Neuronal stem cell (in vitro differentiated cells): ENCODE data around the gene PARVA.

Experiments used
- DNase-seq: peaks from one replicate; pipeline ENCODE4 v3.0.0-alpha.2; 2013; ENCODE audit warnings: low spot score
- H2AFZ ChIP-seq: one replicate; pipeline ENCODE4 v1.6.1; 2013; ENCODE audit warnings: mild to moderate bottlenecking, low read length, inconsistent platforms
- H2AK5ac ChIP-seq: 2 replicates; pipeline ENCODE4 v1.6.1; 2013; ENCODE audit warnings: low read depth, mild to moderate bottlenecking, inconsistent platforms, low read length, moderate library complexity, mixed read lengths
- H2BK120ac ChIP-seq: 2 replicates; pipeline ENCODE4 v1.6.1; 2013; ENCODE audit warnings: low read depth, mild to moderate bottlenecking, inconsistent platforms, low read length, moderate library complexity, mixed read lengths
- H2BK12ac ChIP-seq: one replicate; pipeline ENCODE4 v1.6.1; 2013; ENCODE audit warnings: low read length, inconsistent platforms
- H2BK15ac ChIP-seq: 2 replicates; pipeline ENCODE4 v1.6.1; 2013; ENCODE audit warnings: mild to moderate bottlenecking, low read length, inconsistent platforms, mixed read lengths
- H2BK5ac ChIP-seq: one replicate; pipeline ENCODE4 v1.6.1; 2013; ENCODE audit warnings: inconsistent platforms, mild to moderate bottlenecking, low read length, moderate library complexity
- H3K14ac ChIP-seq: one replicate; pipeline ENCODE4 v1.6.1; 2013; ENCODE audit warnings: low read length, inconsistent platforms
- H3K18ac ChIP-seq: 2 replicates; pipeline ENCODE4 v1.6.1; 2013; ENCODE audit warnings: low read length, inconsistent platforms
- H3K23ac ChIP-seq: 2 replicates; pipeline ENCODE4 v1.6.1; 2013; ENCODE audit warnings: low read depth, mild to moderate bottlenecking, mixed read lengths, low read length, inconsistent platforms; ENCODE audit not compliant: poor library complexity
- H3K27ac ChIP-seq: replicated peaks from 3 replicates; pipeline ENCODE4 v1.5.1; 2013; ENCODE audit warnings: low read length, inconsistent platforms
- H3K27me3 ChIP-seq, 3 experiments: 2 replicates each; pipeline ENCODE4 v1.6.1; 2013; ENCODE audit warnings: low read length in 3 of 3, mild to moderate bottlenecking in 2 of 3, inconsistent platforms in 1 of 3, low read depth in 1 of 3, mixed read lengths in 1 of 3, moderate library complexity in 1 of 3; ENCODE audit not compliant: control insufficient read depth in 3 of 3, insufficient read depth in 3 of 3
- H3K36me3 ChIP-seq, 2 donors: replicated peaks in 1 of 2; 2 replicates each; pipeline ENCODE4 v1.6.1; 2013; ENCODE audit warnings: low read length in 2 of 2; ENCODE audit not compliant: control insufficient read depth in 2 of 2, insufficient read depth in 2 of 2
- H3K4ac ChIP-seq: 2 replicates; pipeline ENCODE4 v1.6.1; 2013; ENCODE audit warnings: inconsistent platforms, mild to moderate bottlenecking, low read length, moderate library complexity
- H3K4me1 ChIP-seq, 2 donors: 1 replicate in 1 of 2; 2 replicates in 1 of 2; pipeline ENCODE4 v1.6.1; 2013; ENCODE audit warnings: low read length in 2 of 2, low read depth in 1 of 2; ENCODE audit not compliant: control insufficient read depth in 2 of 2, insufficient read depth in 1 of 2
- H3K4me2 ChIP-seq: one replicate; pipeline ENCODE4 v1.6.1; 2013; ENCODE audit warnings: mild to moderate bottlenecking, low read length, inconsistent platforms; ENCODE audit not compliant: insufficient read depth, poor library complexity, severe bottlenecking
- H3K4me3 ChIP-seq, 2 donors: 2 replicates each; pipeline ENCODE4 v1.5.1; 2013; ENCODE audit warnings: low read length in 2 of 2, mild to moderate bottlenecking in 2 of 2, inconsistent platforms in 1 of 2, moderate library complexity in 1 of 2
- H3K79me1 ChIP-seq: one replicate; pipeline ENCODE4 v1.6.1; 2013; ENCODE audit warnings: low read depth, mild to moderate bottlenecking, inconsistent platforms, low read length, moderate library complexity
- H3K9ac ChIP-seq: one replicate; pipeline ENCODE4 v1.6.1; 2013; ENCODE audit warnings: mild to moderate bottlenecking, low read depth, low read length, inconsistent platforms; ENCODE audit not compliant: poor library complexity
- H3K9me3 ChIP-seq, 2 donors: replicated peaks in 1 of 2; 2 replicates each; pipeline versions ENCODE3 to v1.6.1; 2013; ENCODE audit warnings: low read length in 2 of 2, mild to moderate bottlenecking in 2 of 2, inconsistent platforms in 1 of 2, low read depth in 1 of 2, mixed read lengths in 1 of 2, moderate library complexity in 1 of 2; ENCODE audit not compliant: control insufficient read depth in 2 of 2, insufficient read depth in 1 of 2
- H4K8ac ChIP-seq: one replicate; pipeline ENCODE4 v1.6.1; 2013; ENCODE audit warnings: low read depth, mild to moderate bottlenecking, inconsistent platforms, low read length, moderate library complexity
- H4K91ac ChIP-seq: one replicate; pipeline ENCODE4 v1.6.1; 2013; ENCODE audit warnings: low read length, low read depth, mild to moderate bottlenecking, inconsistent platforms; ENCODE audit not compliant: poor library complexity
- WGBS, 2 donors: extraction: QIAGEN DNeasy Blood & Tissue Kit; methylation state at CpG; one replicate each; pipeline ENCODE4 v1.1.7; 2013; ENCODE audit warnings: missing lambda C conversion rate in 2 of 2, mixed read lengths in 1 of 2; ENCODE audit not compliant: insufficient read length in 2 of 2, insufficient replicate concordance in 1 of 2; ENCODE audit errors: extremely low coverage in 2 of 2; 5-methylcytosine and 5-hydroxymethylcytosine counted together

Gene PARVA

DNA sequence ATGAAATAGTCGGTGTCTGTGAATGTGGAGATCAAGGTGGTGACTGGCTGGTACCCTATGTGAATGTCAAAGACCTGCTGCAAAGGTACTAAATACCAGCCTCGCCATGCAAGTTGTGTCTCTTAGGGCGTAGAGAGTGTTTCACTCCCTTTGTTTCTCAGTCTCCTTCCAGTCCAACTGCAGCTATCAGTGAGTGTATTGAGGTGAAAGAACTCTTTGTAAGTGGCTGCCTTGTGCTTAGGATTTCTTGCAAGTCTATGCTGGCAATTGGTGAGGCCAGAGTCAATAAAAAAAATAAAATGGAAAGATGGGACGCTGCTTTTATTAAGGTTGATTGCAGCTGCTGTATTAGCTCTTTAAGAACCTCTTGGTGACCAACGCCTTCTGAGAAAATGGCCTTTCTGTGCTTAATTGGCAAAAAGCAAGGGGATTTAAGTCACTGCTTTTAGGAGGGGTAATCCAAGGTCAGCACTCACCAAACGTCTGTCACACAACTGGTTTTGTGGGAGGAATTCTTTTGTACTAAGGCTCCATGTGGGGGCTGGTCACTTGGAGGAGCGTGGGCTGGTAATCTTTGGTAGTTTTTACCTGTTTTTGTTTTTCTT lies 95.1 kb downstream of the PARVA start:
- no peak overlapping the region for H2BK12ac ChIP-seq
- no peaks in the 10 kb centered on the region for H3K27me3 ChIP-seq
- no peak overlapping the region for H3K23ac ChIP-seq
- H2BK5ac ChIP-seq, result no peak overlapping the region
- no peak overlapping the region for H3K27ac ChIP-seq
- H3K9ac ChIP-seq, result no peak overlapping the region
- H3K36me3 ChIP-seq, result peaks cover 0 to 2% of the 10 kb centered on the region in 2 donors
- peaks cover 0 to 2% of the 10 kb centered on the region in 2 donors for H3K9me3 ChIP-seq
- WGBS, 2 donors, result no CpG with 5 or more reads among the region's 7 CpGs
- peak overlapping the region; percentile 24 for H2AFZ ChIP-seq
- H3K79me1 ChIP-seq, result no peaks in the 10 kb centered on the region
- no peak overlapping the region for H2AK5ac ChIP-seq
- H2BK15ac ChIP-seq, result no peak overlapping the region
- no peak overlapping the region for H4K91ac ChIP-seq
- H3K4me2 ChIP-seq, result no peak overlapping the region
- peaks cover 2 to 18% of the 10 kb centered on the region in 2 donors for H3K4me1 ChIP-seq
- DNase-seq, result peak; percentile 38
- H4K8ac ChIP-seq, result no peak overlapping the region
- no peak overlapping the region for H3K4ac ChIP-seq
- H3K4me3 ChIP-seq, result no peak overlapping the region
- H2BK120ac ChIP-seq, result no peak overlapping the region
- no peak overlapping the region for H3K18ac ChIP-seq
- H3K14ac ChIP-seq, result no peak overlapping the region

DNA sequence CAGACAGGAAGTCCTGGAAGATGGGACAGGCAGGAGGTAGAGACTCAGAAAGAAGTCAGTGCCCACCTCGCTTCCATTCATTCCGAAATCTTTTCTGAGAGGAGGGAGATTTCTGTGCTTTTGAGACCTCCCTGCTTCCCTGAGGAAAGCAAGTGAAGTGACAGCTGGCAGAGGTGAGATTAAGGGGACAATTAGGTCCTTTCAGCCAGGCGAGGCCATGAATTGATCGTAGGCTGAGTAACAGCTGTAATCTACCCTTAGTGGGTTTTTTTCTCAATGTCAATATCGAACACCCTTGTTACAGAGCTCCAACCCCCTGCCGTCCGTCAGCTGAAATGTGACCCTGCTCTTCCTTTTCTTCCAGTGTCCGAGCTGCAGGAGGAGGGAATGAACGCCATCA lies 96.0 kb downstream of the PARVA start:
- no peaks in the 10 kb centered on the region for H3K27me3 ChIP-seq
- peaks cover 0 to 2% of the 10 kb centered on the region in 2 donors for H3K36me3 ChIP-seq
- peaks cover 2 to 18% of the 10 kb centered on the region in 2 donors for H3K4me1 ChIP-seq
- peak overlapping the region; percentile 75 for H2BK12ac ChIP-seq
- no peak overlapping the region for H3K9ac ChIP-seq
- H2BK5ac ChIP-seq, result no peak overlapping the region
- no peak overlapping the region for H3K4ac ChIP-seq
- no peak for DNase-seq
- H3K4me2 ChIP-seq, result no peak overlapping the region
- H2AFZ ChIP-seq, result no peak overlapping the region
- peaks cover 0 to 2% of the 10 kb centered on the region in 2 donors for H3K9me3 ChIP-seq
- peak overlapping the region; percentile 32 for H3K18ac ChIP-seq
- no peak overlapping the region for H3K23ac ChIP-seq
- no peak overlapping the region for H4K8ac ChIP-seq
- no peak overlapping the region for H2BK120ac ChIP-seq
- peak overlapping the region; percentile 16 for H3K27ac ChIP-seq
- H2AK5ac ChIP-seq, result peak overlapping the region; percentile 57
- H3K4me3 ChIP-seq, result no peak overlapping the region
- no peak overlapping the region for H4K91ac ChIP-seq
- H2BK15ac ChIP-seq, result no peak overlapping the region
- H3K79me1 ChIP-seq, result no peaks in the 10 kb centered on the region
- WGBS, 2 donors, result no CpG with 5 or more reads among the region's 9 CpGs
- no peak overlapping the region for H3K14ac ChIP-seq

DNA sequence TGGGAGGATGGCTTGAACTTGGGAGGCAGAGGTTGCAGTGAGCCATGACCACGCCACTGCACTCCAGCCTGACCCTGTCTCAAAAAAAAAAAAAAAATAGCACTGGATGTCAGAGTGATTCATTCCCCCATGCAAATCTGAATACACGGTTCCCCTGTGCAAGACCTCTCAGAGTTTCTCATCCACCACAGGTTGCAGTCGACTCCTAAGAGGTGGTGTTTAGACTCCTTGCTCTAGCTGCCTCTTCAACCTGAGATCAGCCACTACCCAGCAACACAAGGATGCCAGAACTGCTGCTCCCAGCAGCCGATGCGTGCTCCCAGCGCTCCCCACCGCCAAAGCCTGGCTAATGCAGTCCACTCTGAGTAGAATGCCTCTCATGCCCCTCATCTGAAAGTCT lies 97.5 kb downstream of the PARVA start:
- H3K4me2 ChIP-seq, result no peak overlapping the region
- H3K18ac ChIP-seq, result peak overlapping the region; percentile 55
- no peak overlapping the region for H2AFZ ChIP-seq
- no peak overlapping the region for H3K23ac ChIP-seq
- H3K79me1 ChIP-seq, result no peaks in the 10 kb centered on the region
- WGBS, 2 donors, result no CpG with 5 or more reads among the region's 7 CpGs
- H2BK120ac ChIP-seq, result no peak overlapping the region
- no peak overlapping the region for H2BK12ac ChIP-seq
- no peak overlapping the region for H2BK15ac ChIP-seq
- peaks cover 0 to 2% of the 10 kb centered on the region in 2 donors for H3K9me3 ChIP-seq
- H3K36me3 ChIP-seq, result peaks cover 0 to 2% of the 10 kb centered on the region in 2 donors
- no peaks in the 10 kb centered on the region for H3K27me3 ChIP-seq
- no peak overlapping the region for H3K14ac ChIP-seq
- DNase-seq, result no peak
- H3K4me3 ChIP-seq, result no peak overlapping the region
- H4K91ac ChIP-seq, result no peak overlapping the region
- H2AK5ac ChIP-seq, result no peak overlapping the region
- no peak overlapping the region for H2BK5ac ChIP-seq
- peaks cover 2 to 18% of the 10 kb centered on the region in 2 donors for H3K4me1 ChIP-seq
- no peak overlapping the region for H3K9ac ChIP-seq
- H4K8ac ChIP-seq, result no peak overlapping the region
- no peak overlapping the region for H3K27ac ChIP-seq
- H3K4ac ChIP-seq, result no peak overlapping the region

DNA sequence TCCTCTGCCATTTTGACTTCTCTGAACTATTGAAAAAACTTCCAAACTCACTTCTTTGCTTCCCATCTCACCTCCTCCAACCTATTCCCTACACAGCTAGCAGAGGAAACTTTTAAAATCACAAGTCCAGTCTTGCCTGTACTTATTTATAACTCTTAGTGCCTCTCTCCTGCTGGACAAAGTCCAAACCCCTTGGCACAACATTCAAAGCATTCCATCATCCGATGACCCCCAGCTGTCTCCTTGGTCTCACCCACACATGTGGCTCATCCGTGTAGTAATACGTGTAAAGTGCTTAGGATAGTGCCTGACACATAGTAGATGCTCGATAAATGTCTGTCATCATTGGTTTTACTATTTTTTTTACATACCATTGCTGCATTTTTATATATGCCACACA lies 101.4 kb downstream of the PARVA start:
- no peak overlapping the region for H3K4ac ChIP-seq

More for the DNA sequence above, 101.4 kb downstream of the PARVA start:
- H3K9ac ChIP-seq, result no peak overlapping the region
- H2BK15ac ChIP-seq, result no peak overlapping the region
- no peak overlapping the region for H2AFZ ChIP-seq
- H2BK5ac ChIP-seq, result no peak overlapping the region
- no peak overlapping the region for H3K27ac ChIP-seq
- no peak overlapping the region for H2BK120ac ChIP-seq
- H3K18ac ChIP-seq, result no peak overlapping the region
- H3K14ac ChIP-seq, result no peak overlapping the region
- no peak for DNase-seq
- no peak overlapping the region for H2BK12ac ChIP-seq
- H4K8ac ChIP-seq, result no peak overlapping the region
- H2AK5ac ChIP-seq, result no peak overlapping the region
- WGBS, 2 donors, result no CpG with 5 or more reads among the region's 4 CpGs
- H3K23ac ChIP-seq, result no peak overlapping the region
- H3K4me3 ChIP-seq, result no peak overlapping the region
- no peak overlapping the region for H4K91ac ChIP-seq
- H3K9me3 ChIP-seq, result no peaks in the 10 kb centered on the region
- H3K4me1 ChIP-seq, result peaks cover 0 to 8% of the 10 kb centered on the region in 2 donors
- H3K4me2 ChIP-seq, result no peak overlapping the region
- peaks cover 0 to 2% of the 10 kb centered on the region in 2 donors for H3K36me3 ChIP-seq
- H3K79me1 ChIP-seq, result peaks cover 2% of the 10 kb centered on the region
- no peaks in the 10 kb centered on the region for H3K27me3 ChIP-seq
